Measurements from ENCODE around the gene NFYB. TPM values are rescaled to one million over a fixed set of nuclear protein-coding genes. Genes with fewer than 3 reads are reported as not detected.
A peak's percentile ranks its signal among the peaks of the same experiment; 100 is the strongest.

NFYB gene
- total and polyA plus RNA-seq, 9 of the 15 experiments (the other 6 are each of a cell fraction or from before 2014, with no cell fraction given), result 14.5 to 51.5 (median 32.3) TPM

DNA sequence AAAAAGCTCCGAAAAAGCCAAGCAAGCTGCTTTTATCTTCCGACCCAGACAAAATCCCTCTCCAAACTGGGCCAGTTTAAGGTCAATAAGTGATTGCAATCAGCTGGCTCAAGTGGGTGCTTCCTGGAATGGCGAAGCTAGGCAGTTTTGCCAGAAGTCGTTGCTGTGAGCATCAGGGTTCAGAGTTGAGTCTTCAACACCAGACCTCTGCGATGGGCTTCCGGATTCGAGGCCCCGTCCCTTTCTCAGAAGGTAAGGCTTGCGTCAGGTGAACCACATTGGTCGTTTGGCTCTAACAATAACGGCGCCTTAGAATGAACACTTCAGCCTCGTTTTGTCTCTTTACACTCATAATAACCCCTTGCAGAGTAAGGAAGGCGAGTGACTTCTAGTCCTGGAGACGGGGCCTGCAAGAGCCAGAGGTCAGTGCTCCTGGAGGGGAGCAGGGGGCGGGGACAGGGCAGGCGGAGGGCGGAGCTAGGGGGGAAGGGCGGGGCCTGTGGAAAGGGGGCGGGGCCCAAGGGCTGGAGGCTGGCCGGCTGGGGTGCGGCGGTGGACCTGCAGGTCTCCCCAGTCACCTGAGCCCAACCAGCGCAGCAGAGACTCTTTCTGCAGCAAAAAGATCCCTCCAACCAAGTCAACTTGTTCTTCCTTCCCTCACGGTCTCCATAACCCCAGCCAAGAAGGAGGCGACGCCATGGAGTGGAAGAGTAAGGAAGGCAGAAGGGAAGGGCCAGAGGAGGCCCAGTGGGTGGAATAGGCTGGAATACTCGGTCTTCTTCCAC lies 34.0 kb upstream of the NFYB start:
- intact Hi-C loops (cut with micrococcal nuclease) (loop anchor here (2.0 kb wide), 1 partner anchor 33 kb away; the partner anchor contains the start of gene NFYB), in situ Hi-C loops (cut with MboI) (no loop called here)
- H3K27me3 ChIP-seq (ENCODE audit: control insufficient read depth in 2 of 2, insufficient read depth in 2 of 2, low read length in 2 of 2), result no peaks in the 10 kb centered on the region
- H3K9ac ChIP-seq (ENCODE audit: insufficient read depth in 1 of 2, low read depth in 2 of 2, low read length in 2 of 2), result peak overlapping the region; percentile 67 to 71; a peak in 3 of 4 replicates
- BruUV-seq (replicated peaks), result TSS peak; percentile 99
- DNase-seq (ENCODE audit: extremely low read depth in 1 of 4, low spot score in 3 of 4) (peak; percentile 80 to 97 (median 94)), FAIRE-seq (peak; percentile 80), ATAC-seq (peak; percentile 98)
- no peaks in the 10 kb centered on the region for H3K9me1 ChIP-seq (ENCODE audit: control insufficient read depth, insufficient read depth, low read length)
- no peaks in the 10 kb centered on the region for H4K20me1 ChIP-seq (replicated peaks; ENCODE audit: control insufficient read depth, insufficient read depth, low read length)
- peak overlapping the region; percentile 13 for H3K4me3 ChIP-seq
- H3K36me3 ChIP-seq (ENCODE audit: control insufficient read depth, insufficient read depth, low read length), result no peaks in the 10 kb centered on the region
- H3K9me3 ChIP-seq (replicated peaks; ENCODE audit: control insufficient read depth, insufficient read depth, low read depth, low read length), result no peaks in the 10 kb centered on the region
- CTCF ChIA-PET (ENCODE audit: low intra/inter-chr PET ratio), result no interaction called here
- WGBS (ENCODE audit: insufficient coverage, low coverage, missing lambda C conversion rate), result 13% methylated on average over 19 of the region's 28 CpGs
- H3K27ac ChIP-seq (ENCODE audit: extremely low read depth, low read depth, low read length), result peak overlapping the region; percentile 89
- peak overlapping the region; percentile 100 for H2AFZ ChIP-seq (ENCODE audit: low read depth, low read length)
- H3K4me1 ChIP-seq (replicated peaks in 1 of 2; ENCODE audit: control insufficient read depth in 2 of 2, insufficient read depth in 2 of 2, low read length in 2 of 2), result peaks cover 5 to 12% of the 10 kb centered on the region in 2 experiments; a peak in 4 of 5 replicates
- H3K4me2 ChIP-seq (ENCODE audit: insufficient read depth, low read length), result peak overlapping the region; percentile 81
- H3K79me2 ChIP-seq (ENCODE audit: control insufficient read depth, insufficient read depth, low read length), result no peaks in the 10 kb centered on the region
- POLR2A ChIA-PET, result interaction anchor here (0.6 to 2.0 kb wide), 9 partner anchors 10 to 1031 kb away, joined by 3 to 10 read pairs (median 3); no protein-coding TSS in a partner anchor
- TF ChIP-seq ZSCAN32 (CRISPR knock-in tag; IDR thresholded peaks at IDR 0.05) (no peak), SMAD4 (CRISPR knock-in tag; conservative IDR thresholded peaks at IDR 0.05) (peak; percentile 61; the same call in 1 of the 2 replicates), NKRF (IDR thresholded peaks at IDR 0.05; ENCODE audit: borderline replicate concordance) (no peak), ZNF57 (CRISPR knock-in tag; IDR thresholded peaks at IDR 0.05) (no peak), BCOR (IDR thresholded peaks at IDR 0.05) (peak; percentile 37; the same call in 1 of the 2 replicates), ESRRA (IDR thresholded peaks at IDR 0.05; ENCODE audit: borderline replicate concordance, low read depth) (peak; percentile 74; the same call in 1 of the 2 replicates), ZFX (CRISPR knock-in tag; IDR thresholded peaks at IDR 0.05) (peak; percentile 51; the same call in 1 of the 2 replicates), KDM5B (IDR thresholded peaks at IDR 0.05; ENCODE audit: insufficient replicate concordance, low read depth, low read length) (peak; percentile 54), KLF6 (CRISPR knock-in tag; IDR thresholded peaks at IDR 0.05; ENCODE audit: borderline replicate concordance) (no peak), FOXM1 (IDR thresholded peaks at IDR 0.05; ENCODE audit: low read depth) (peak; percentile 47; the same call in 1 of the 2 replicates), FOXM1 (CRISPR knock-in tag; IDR thresholded peaks at IDR 0.05; ENCODE audit: low read depth) (no peak), TAL1 (IDR thresholded peaks at IDR 0.05) (peak; percentile 50; the same call in 1 of the 2 replicates), ATF7 (IDR thresholded peaks at IDR 0.05) (peak; percentile 66), SOX6 (IDR thresholded peaks at IDR 0.05) (peak; percentile 57; the same call in 1 of the 2 replicates), ETV1 (tag; conservative IDR thresholded peaks at IDR 0.05; ENCODE audit: low read depth) (peak; percentile 46), EHMT2 (IDR thresholded peaks at IDR 0.05) (peak; percentile 64; the same call in 1 of the 2 replicates), ARID1B (IDR thresholded peaks at IDR 0.05) (peak; percentile 83), TARDBP (IDR thresholded peaks at IDR 0.05) (0 out of 2 replicates have a peak, but pooled peaks have one; percentile 28)

Measured in K562 (cell line).